ENCODE data around the gene RUNDC1.

- TF ChIP-seq EZH2phosphoT487 (IDR thresholded peaks at IDR 0.05; ENCODE audit: unreplicated experiment) = no peak
- no peak for TF ChIP-seq POLR2AphosphoS5 (IDR thresholded peaks at IDR 0.05; ENCODE audit: low read depth)
- TF ChIP-seq, protein P1, sequence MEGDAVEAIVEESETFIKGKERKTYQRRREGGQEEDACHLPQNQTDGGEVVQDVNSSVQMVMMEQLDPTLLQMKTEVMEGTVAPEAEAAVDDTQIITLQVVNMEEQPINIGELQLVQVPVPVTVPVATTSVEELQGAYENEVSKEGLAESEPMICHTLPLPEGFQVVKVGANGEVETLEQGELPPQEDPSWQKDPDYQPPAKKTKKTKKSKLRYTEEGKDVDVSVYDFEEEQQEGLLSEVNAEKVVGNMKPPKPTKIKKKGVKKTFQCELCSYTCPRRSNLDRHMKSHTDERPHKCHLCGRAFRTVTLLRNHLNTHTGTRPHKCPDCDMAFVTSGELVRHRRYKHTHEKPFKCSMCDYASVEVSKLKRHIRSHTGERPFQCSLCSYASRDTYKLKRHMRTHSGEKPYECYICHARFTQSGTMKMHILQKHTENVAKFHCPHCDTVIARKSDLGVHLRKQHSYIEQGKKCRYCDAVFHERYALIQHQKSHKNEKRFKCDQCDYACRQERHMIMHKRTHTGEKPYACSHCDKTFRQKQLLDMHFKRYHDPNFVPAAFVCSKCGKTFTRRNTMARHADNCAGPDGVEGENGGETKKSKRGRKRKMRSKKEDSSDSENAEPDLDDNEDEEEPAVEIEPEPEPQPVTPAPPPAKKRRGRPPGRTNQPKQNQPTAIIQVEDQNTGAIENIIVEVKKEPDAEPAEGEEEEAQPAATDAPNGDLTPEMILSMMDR (conservative IDR thresholded peaks at IDR 0.05; ENCODE audit: low read depth in 2 of 2) = peak; percentile 31 to 66
- no peak for TF ChIP-seq NANOG (IDR thresholded peaks at IDR 0.05; ENCODE audit: borderline replicate concordance)
- TF ChIP-seq, protein P2, sequence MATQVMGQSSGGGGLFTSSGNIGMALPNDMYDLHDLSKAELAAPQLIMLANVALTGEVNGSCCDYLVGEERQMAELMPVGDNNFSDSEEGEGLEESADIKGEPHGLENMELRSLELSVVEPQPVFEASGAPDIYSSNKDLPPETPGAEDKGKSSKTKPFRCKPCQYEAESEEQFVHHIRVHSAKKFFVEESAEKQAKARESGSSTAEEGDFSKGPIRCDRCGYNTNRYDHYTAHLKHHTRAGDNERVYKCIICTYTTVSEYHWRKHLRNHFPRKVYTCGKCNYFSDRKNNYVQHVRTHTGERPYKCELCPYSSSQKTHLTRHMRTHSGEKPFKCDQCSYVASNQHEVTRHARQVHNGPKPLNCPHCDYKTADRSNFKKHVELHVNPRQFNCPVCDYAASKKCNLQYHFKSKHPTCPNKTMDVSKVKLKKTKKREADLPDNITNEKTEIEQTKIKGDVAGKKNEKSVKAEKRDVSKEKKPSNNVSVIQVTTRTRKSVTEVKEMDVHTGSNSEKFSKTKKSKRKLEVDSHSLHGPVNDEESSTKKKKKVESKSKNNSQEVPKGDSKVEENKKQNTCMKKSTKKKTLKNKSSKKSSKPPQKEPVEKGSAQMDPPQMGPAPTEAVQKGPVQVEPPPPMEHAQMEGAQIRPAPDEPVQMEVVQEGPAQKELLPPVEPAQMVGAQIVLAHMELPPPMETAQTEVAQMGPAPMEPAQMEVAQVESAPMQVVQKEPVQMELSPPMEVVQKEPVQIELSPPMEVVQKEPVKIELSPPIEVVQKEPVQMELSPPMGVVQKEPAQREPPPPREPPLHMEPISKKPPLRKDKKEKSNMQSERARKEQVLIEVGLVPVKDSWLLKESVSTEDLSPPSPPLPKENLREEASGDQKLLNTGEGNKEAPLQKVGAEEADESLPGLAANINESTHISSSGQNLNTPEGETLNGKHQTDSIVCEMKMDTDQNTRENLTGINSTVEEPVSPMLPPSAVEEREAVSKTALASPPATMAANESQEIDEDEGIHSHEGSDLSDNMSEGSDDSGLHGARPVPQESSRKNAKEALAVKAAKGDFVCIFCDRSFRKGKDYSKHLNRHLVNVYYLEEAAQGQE (IDR thresholded peaks at IDR 0.05; ENCODE audit: unreplicated experiment) = no peak
- TF ChIP-seq ZNF462 (CRISPR knock-in tag; IDR thresholded peaks at IDR 0.05) = no peak
- TF ChIP-seq, protein P3, sequence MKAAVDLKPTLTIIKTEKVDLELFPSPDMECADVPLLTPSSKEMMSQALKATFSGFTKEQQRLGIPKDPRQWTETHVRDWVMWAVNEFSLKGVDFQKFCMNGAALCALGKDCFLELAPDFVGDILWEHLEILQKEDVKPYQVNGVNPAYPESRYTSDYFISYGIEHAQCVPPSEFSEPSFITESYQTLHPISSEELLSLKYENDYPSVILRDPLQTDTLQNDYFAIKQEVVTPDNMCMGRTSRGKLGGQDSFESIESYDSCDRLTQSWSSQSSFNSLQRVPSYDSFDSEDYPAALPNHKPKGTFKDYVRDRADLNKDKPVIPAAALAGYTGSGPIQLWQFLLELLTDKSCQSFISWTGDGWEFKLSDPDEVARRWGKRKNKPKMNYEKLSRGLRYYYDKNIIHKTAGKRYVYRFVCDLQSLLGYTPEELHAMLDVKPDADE (IDR thresholded peaks at IDR 0.05) = no peak
- no peak for TF ChIP-seq ZNF114 (CRISPR knock-in tag; IDR thresholded peaks at IDR 0.05)
- no peak for TF ChIP-seq EZH2 (IDR thresholded peaks at IDR 0.05; ENCODE audit: low read depth, unreplicated experiment)
These were observed 26.5 kb downstream of the RUNDC1 start, which contains the start of gene IFI35 for GRCh38 chr17:43006639-43007551.

All from GM23338 (cell line).